GM12878 (cell line): Measurements from ENCODE around the gene ZNF407. TPM values are rescaled to one million over a fixed set of nuclear protein-coding genes. Genes with fewer than 3 reads are reported as not detected.

Experiments
- ATF2 ChIP-seq: IDR thresholded peaks from 2 replicates; pipeline ENCODE4 v1.6.1; 2012; ENCODE audit warnings: low read length, inconsistent platforms
- BACH1 ChIP-seq: fragments of 450-650 bp; IDR thresholded peaks from 2 replicates; pipeline ENCODE4 v1.6.1; 2017; ENCODE audit warnings: mild to moderate bottlenecking, borderline replicate concordance
- EGR1 ChIP-seq, 2 experiments: IDR thresholded peaks; 1 replicate in 1 of 2; 2 replicates in 1 of 2; pipeline ENCODE4 v1.6.1; 2011 to 2012; ENCODE audit warnings: low read depth in 2 of 2, low read length in 2 of 2, borderline replicate concordance in 1 of 2, mild to moderate bottlenecking in 1 of 2, moderate library complexity in 1 of 2
- GATAD2B ChIP-seq: fragments of 450-650 bp; conservative IDR thresholded peaks from 2 replicates; pipeline ENCODE4 v1.6.1; 2017; ENCODE audit warnings: low read depth, mild to moderate bottlenecking, moderate library complexity
- PAX8 ChIP-seq: fragments of 450-650 bp; IDR thresholded peaks from 2 replicates; pipeline ENCODE4 v1.6.1; 2017; ENCODE audit warnings: mild to moderate bottlenecking, moderate library complexity
- SP1 ChIP-seq: IDR thresholded peaks from one replicate; pipeline ENCODE4 v1.6.1; 2011; ENCODE audit warnings: low read depth, low read length
- SUZ12 ChIP-seq: fragments of 200-600 bp; sonication (generic); IDR thresholded peaks from one replicate; pipeline ENCODE4 v1.6.1; 2018; ENCODE audit warnings: antibody characterized with exemption, mild to moderate bottlenecking; ENCODE audit not compliant: unreplicated experiment
- polyA plus RNA-seq, 11 experiments: library from polyadenylated mRNA; depleted of rRNA in 4 of 11; unstranded in 6 of 11; stranded (reverse) in 5 of 11; fragments of >200 nt; fragmentation: Nextera tagmentation in 4 of 11; fragmentation: Illumina TruSeq in 1 of 11; extraction: Ambion mirVana in 4 of 11; extraction: Trizol in 1 of 11; gene quantifications; 1 replicate in 1 of 11; 2 replicates in 10 of 11; pipeline versions ENCODE4 v1.2.1 to v1.2.3, GENCODE V29; 2011 to 2016; ENCODE audit warnings: inconsistent platforms in 2 of 11, missing spikeins in 2 of 11, low read depth in 1 of 11
- total RNA-seq, 4 experiments: library from RNA; depleted of rRNA in 3 of 4; stranded (reverse); fragments of >200 nt in 3 of 4; fragmentation: Illumina TruSeq in 1 of 4; extraction: Trizol in 1 of 4; gene quantifications; 2 replicates each; pipeline versions ENCODE4 v1.2.1 to v1.2.3, GENCODE V29; 2013 to 2021
- TF ChIP-seq, protein P1 (sequence below): IDR thresholded peaks from 2 replicates; pipeline ENCODE4 v1.6.1; 2012; ENCODE audit warnings: mild to moderate bottlenecking, low read depth, low read length

The ZNF407 gene
- total and polyA plus RNA-seq, 10 of the 15 experiments (the other 5 are each of a cell fraction or from before 2014, with no cell fraction given): 0.69 to 11.6 (median 5.3) TPM

DNA sequence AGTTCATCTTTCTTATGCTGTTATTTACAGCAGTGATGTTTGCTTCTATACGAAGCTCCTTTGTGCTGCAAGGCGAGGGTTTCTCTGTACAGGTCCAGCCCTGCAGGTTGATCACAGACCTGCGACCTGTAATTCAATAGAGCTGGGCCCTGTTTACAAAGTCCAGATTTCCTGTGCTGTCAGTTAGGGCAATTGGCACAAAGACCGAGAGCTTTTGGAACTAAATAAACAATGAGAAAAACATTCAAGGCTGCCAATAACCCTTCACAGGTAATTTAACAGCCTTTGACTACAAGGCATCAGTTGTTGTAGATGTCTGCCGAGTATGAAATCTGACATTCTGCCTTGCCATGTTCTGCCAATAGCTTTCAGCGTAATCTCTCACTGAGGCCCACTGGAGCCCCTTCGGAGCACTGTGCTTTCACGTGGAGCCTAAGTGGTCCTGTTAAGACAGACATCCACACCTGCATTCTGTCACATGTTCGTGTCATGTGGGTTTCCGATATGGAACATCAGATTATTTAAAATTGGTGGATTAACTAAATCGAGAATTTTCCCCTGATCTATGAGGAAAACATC is 378.8 kb downstream of the ZNF407 start (continued):
- TF ChIP-seq, protein P1, sequence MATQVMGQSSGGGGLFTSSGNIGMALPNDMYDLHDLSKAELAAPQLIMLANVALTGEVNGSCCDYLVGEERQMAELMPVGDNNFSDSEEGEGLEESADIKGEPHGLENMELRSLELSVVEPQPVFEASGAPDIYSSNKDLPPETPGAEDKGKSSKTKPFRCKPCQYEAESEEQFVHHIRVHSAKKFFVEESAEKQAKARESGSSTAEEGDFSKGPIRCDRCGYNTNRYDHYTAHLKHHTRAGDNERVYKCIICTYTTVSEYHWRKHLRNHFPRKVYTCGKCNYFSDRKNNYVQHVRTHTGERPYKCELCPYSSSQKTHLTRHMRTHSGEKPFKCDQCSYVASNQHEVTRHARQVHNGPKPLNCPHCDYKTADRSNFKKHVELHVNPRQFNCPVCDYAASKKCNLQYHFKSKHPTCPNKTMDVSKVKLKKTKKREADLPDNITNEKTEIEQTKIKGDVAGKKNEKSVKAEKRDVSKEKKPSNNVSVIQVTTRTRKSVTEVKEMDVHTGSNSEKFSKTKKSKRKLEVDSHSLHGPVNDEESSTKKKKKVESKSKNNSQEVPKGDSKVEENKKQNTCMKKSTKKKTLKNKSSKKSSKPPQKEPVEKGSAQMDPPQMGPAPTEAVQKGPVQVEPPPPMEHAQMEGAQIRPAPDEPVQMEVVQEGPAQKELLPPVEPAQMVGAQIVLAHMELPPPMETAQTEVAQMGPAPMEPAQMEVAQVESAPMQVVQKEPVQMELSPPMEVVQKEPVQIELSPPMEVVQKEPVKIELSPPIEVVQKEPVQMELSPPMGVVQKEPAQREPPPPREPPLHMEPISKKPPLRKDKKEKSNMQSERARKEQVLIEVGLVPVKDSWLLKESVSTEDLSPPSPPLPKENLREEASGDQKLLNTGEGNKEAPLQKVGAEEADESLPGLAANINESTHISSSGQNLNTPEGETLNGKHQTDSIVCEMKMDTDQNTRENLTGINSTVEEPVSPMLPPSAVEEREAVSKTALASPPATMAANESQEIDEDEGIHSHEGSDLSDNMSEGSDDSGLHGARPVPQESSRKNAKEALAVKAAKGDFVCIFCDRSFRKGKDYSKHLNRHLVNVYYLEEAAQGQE: no peak
- TF ChIP-seq SP1: no peak
- TF ChIP-seq SUZ12: no peak
- no peak for TF ChIP-seq PAX8
- TF ChIP-seq EGR1 (IDR thresholded peaks at IDR 0.05; ENCODE audit: borderline replicate concordance in 1 of 2, low read depth in 2 of 2, low read length in 2 of 2): no peak
- TF ChIP-seq BACH1: no peak
- no peak for TF ChIP-seq GATAD2B
- no peak for TF ChIP-seq ATF2
